Esophagus mucosa (tissue), 1 donor: ENCODE data around the gene CCR7. TPM values are rescaled to one million over a fixed set of nuclear protein-coding genes. Genes with fewer than 3 reads are reported as not detected.
A peak's percentile ranks its signal among the peaks of the same experiment; 100 is the strongest.

Experiments
- ATAC-seq: fragments of 200-7000 bp; cut with Tn5 transposase; one replicate; pipeline ENCODE4 v1.9.1; 2020
- total RNA-seq: library from RNA; stranded (reverse); gene quantifications from one replicate; pipeline ENCODE4 v1.2.4, GENCODE V29; 2023
- donor health status: DM: yes; HTN: yes; CAD: no.

Gene CCR7
- total RNA-seq, 1 donor from 2014 or later: 0.48 TPM

GRCh38 chr17:40534371-40535189 lies 30.7 kb downstream of the CCR7 start:
- ATAC-seq: no peak

GRCh38 chr17:40533896-40534295 lies 31.4 kb downstream of the CCR7 start:
- no peak for ATAC-seq

GRCh38 chr17:40532520-40533253 lies 32.6 kb downstream of the CCR7 start:
- ATAC-seq: no peak

DNA sequence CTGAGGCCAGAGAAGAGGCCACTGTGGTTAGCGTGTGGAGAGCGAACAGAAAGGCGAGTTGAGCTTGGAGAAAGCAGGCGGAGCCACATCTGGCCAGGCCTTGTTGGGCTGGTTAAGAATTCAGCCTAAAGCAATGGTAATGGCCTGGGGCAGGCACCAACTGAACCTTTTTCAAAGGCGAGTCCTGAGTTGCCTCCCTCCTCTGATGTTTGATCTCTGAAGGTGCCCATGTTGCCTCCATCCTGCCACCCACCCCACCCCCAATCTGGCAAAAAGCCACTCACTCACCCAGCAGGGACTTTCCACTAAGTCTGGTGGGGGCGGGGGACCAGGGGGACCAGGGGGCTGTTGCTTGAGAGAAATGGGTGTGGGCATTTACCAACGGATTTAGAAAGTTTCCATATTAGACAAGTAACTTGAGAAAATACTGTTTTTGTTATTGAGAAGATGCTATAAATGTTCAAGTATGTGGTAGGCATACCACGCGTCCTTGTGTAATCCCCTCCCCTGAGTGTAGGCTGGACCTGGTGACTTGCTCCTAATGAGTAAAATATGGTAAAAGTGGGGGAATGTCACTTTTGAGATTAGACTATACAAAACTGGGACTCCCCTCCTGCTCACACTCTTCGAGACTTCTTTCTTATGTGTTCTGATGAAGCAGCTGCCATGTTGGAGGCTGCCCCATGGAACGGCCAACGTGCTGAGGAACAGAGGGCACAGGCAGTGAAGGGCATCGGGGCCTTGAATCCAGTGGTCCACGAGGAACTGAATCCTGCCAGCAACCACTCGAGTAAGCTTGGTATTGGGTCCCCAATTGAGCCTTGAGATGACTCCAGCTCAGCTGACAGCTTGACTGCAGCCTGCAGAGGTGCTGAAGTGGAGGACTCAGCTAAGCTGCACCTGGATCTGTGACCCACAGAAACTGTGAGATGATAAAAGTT lies 34.0 kb downstream of the CCR7 start:
- peak; percentile 4 for ATAC-seq

GRCh38 chr17:40530531-40530994 lies 34.7 kb downstream of the CCR7 start:
- peak; percentile 3 for ATAC-seq

GRCh38 chr17:40529991-40530390 lies 35.3 kb downstream of the CCR7 start:
- peak; percentile 27 for ATAC-seq

- no peak for ATAC-seq
Measured at GRCh38 chr17:40528692-40529417, 36.4 kb downstream of the CCR7 start.

GRCh38 chr17:40526668-40527067 lies 38.6 kb downstream of the CCR7 start:
- ATAC-seq: no peak

DNA sequence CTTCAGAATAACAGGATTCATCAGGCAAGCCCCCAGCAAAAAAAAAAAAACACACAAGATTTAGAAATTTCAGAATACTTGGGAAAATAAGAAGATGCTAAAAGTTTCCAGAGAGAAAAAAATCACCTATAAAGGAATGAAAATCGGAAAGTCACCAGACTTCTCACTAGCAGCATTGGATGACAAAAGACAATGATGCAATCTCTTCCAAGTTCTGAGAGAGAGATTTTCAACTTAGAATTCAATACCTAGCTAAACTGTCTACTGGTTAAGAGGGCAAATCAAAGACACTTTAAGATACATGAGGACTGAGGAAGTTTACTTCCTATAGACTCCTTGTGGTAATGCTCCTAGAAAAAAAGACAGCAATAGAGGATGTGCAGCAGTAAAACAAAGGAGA lies 40.0 kb downstream of the CCR7 start:
- no peak for ATAC-seq

DNA sequence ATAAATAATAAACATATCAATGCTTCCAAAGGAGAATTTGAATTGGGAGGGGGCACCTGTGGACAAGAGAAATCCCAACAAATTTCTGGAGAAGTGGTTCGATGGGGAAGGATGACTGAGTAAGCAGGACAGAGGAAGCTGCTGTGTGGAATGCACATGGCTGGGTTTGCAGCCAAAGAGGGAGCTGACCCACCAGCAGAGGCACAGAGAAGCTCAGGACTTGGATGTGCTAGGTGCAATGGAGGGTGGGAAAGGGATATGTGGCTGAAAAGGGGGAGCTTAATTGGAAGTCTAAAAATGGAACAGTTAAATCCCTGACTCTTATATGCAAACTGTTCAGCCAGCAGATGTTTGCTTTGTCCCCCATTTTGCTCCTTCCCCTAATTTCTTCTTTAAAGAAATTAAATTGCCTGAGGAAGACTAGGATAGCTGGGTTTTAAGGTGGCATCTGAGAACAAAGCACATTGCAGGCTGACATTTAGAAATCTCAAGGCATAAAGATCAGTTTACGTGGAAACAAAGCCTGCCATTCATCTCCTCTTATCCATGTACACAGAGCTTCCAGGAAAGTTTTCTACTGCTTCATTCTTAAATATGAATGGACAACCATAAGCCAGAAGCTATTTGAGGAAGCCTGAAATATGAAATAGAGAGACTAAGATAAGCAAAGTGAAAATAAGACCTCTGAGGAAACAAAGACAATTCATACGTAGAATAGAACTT lies 40.9 kb downstream of the CCR7 start:
- no peak for ATAC-seq

DNA sequence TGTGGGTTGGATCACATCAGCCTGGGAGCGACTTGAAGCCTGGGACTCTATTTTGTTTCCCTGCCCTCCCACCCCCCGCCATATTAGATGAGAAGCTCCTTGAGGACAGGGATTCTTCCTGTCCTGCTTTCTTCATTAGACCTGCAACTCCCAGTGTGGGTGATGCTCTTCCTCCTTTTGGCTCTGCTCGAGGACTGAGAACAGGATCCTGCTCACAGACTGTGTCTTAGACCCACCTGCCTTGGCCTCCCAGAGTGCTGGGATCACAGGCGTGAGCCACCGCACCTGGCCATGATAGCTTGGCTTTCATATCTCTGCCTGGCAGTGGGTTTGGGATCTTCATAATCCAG lies 42.3 kb downstream of the CCR7 start:
- no peak for ATAC-seq

- ATAC-seq: peak; percentile 2
Measured at GRCh38 chr17:40522250-40522960, 42.9 kb downstream of the CCR7 start.

GRCh38 chr17:40520991-40521453 lies 44.2 kb downstream of the CCR7 start:
- no peak for ATAC-seq

DNA sequence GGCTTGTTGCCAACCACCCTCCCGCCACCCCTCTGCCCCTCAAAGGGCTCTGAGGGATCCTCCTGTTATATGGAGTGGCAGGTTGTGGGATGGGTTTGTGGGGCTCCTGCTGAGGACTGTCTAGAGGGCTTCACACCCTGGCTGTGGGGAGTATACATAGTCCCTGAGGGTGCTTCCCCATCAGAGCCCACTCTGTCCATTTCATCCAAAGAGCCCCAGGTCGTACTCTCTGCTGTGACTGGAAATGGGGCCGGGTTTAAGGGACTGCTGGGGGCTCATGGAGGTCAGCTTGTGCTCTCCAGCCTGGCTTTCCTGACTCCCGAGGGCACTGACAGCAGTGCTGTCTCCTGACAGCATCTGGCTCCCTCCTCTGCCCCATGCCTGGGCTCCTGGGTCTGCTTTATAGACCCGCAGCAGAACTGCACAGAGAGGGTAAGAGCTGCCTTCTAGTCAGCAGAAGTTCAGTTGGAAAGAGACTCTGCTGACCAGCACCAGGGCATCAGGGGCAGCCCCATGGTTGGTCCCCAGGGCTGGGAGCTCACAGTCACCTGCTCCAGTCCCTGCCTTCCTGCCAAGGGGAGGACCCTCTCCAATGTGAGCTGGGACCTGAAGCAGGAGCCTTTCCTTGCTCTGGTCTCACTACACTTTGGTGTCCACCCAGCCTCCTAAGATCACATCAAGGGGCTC lies 46.0 kb downstream of the CCR7 start:
- peak; percentile 1 for ATAC-seq

- ATAC-seq: peak; percentile 79
Measured at GRCh38 chr17:40518401-40519088, 46.7 kb downstream of the CCR7 start.

DNA sequence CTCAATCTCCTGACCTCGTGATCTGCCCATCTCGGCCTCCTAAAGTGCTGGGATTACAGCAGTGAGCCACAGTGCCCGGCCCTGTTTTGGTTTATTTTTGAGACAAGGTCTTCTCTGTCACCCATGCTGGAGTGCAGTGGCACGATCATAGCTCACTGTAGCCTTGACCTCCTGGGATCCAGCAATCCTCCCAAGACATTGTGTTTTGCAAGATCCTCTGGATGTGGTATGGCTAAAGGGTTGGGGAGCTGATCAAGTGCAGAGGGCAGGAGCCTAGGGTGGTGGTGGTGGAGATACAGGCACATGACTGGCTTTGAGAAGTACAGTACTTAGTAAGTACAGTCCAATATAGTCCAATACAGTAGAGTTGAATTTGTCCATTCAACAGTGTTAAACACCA lies 47.3 kb downstream of the CCR7 start:
- ATAC-seq: no peak

- no peak for ATAC-seq
Measured at GRCh38 chr17:40517286-40517662, 48.0 kb downstream of the CCR7 start.

DNA sequence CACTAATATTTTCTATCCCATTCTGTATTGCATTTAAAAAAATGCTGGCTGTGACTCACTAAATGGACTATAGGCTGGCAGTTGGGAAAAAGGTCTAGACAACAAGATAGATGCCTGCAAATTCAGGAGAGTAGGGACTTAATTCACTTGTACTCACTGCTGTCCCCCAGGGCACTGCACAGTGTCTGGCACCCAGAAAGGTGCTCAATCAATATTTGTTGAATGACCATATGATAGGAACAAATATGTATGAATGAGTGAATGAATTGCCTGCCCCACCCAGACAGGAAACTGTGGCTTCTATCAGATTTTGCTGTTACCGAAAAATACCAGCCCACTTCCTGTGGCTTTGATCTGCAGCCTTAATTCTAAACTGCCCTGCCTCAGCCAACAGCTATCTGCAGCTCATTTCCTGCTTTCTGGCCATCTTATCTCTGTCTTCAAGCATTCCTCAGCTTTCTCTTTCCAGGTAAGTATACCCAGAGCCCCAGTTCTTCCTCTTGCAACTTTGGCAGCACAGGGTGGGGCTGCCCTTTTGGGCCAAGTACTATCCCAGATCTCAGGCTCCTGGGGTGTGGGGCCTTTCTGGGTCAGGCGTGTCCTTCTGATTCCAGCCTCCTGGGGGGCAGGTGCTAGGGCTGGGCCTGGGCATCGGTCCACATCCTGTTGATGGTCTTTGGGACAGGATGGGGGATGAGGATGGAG lies 48.5 kb downstream of the CCR7 start:
- no peak for ATAC-seq
